Measurements from ENCODE around the gene ZNF330.

DNA sequence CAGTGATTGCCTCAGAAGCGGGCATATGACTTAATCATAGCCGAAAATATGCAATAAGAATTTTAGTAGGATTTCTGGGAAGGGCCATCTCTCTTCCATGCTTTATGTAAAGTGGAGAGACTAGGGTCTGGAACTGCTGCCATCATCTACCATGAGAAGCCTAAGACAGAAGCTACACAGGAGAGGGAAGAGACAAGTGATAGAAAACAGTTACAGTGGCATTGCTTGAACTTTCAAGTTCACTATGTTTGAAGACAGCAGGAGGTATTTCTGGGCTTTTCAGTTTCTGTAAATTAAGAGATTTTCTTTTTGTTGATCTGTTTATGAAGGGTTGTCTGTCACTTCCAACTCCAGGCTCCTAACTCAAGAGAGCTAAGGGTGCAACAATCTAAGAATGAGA lies 62.5 kb downstream of the ZNF330 start:
- no peak for TF ChIP-seq HDAC2 (IDR thresholded peaks at IDR 0.05)
- TF ChIP-seq PHF8 (IDR thresholded peaks at IDR 0.05; ENCODE audit: borderline replicate concordance, low read depth), result no peak
- no peak for TF ChIP-seq FOSL2 (IDR thresholded peaks at IDR 0.05)
- no peak for TF ChIP-seq FOSL2 (CRISPR knock-in tag; IDR thresholded peaks at IDR 0.05)
- no peak for TF ChIP-seq RAD21 (conservative IDR thresholded peaks at IDR 0.05 in 1 of 2, IDR thresholded peaks at IDR 0.05 in 1 of 2)
- TF ChIP-seq, protein P1, sequence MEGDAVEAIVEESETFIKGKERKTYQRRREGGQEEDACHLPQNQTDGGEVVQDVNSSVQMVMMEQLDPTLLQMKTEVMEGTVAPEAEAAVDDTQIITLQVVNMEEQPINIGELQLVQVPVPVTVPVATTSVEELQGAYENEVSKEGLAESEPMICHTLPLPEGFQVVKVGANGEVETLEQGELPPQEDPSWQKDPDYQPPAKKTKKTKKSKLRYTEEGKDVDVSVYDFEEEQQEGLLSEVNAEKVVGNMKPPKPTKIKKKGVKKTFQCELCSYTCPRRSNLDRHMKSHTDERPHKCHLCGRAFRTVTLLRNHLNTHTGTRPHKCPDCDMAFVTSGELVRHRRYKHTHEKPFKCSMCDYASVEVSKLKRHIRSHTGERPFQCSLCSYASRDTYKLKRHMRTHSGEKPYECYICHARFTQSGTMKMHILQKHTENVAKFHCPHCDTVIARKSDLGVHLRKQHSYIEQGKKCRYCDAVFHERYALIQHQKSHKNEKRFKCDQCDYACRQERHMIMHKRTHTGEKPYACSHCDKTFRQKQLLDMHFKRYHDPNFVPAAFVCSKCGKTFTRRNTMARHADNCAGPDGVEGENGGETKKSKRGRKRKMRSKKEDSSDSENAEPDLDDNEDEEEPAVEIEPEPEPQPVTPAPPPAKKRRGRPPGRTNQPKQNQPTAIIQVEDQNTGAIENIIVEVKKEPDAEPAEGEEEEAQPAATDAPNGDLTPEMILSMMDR (IDR thresholded peaks at IDR 0.05), result no peak
